GM12878 (cell line): ENCODE results near the gene EXD1. TPM values are rescaled to one million over a fixed set of nuclear protein-coding genes. Genes with fewer than 3 reads are reported as not detected.

Experiments used
- ATAC-seq: fragments of 200-7000 bp; cut with Tn5 transposase; 3 replicates; pipeline ENCODE4 v1.9.1; 2020; ENCODE audit warnings: mild to moderate bottlenecking, moderate library complexity
- BruUV-seq: library from RNA; stranded (reverse); fragments of 400-500 nt; replicated peaks from 2 replicates; lab custom pipeline; 2021; lab: Mats Ljungman, UMichigan
- CTCF ChIA-PET: fragments of 300-600 bp; sonication (Branson Sonifier 250); formaldehyde crosslinking; extraction: SDS; loops from one replicate; lab custom pipeline; 2021; ENCODE audit warnings: inconsistent platforms; lab: Yijun Ruan, JAX
- POLR2A ChIA-PET: fragments of 350-600 bp; formaldehyde crosslinking; extraction: SDS; loops from one replicate; lab custom pipeline; 2021; ENCODE audit warnings: inconsistent platforms; lab: Charles Lee
- RAD21 ChIA-PET: fragments of 300-600 bp; sonication (Branson Sonifier 250); formaldehyde crosslinking; loops from one replicate; lab custom pipeline; 2023; ENCODE audit warnings: antibody characterized with exemption; ENCODE audit not compliant: unreplicated experiment; lab: Charles Lee
- SMC1A ChIA-PET: fragments of 300-600 bp; sonication (Branson Sonifier 250); formaldehyde crosslinking; loops from one replicate; lab custom pipeline; 2023; ENCODE audit not compliant: unreplicated experiment, uncharacterized antibody; lab: Charles Lee
- DNase-seq: peaks from one replicate; pipeline ENCODE4 v3.0.0-alpha.2; 2011; ENCODE audit warnings: low read depth, low spot score
- FAIRE-seq: peaks from 3 replicates; lab custom pipeline; 2011; peaks lifted over from hg19 to GRCh38; lab: Jason Lieb, UNC
- H2AFZ ChIP-seq: 2 replicates; pipeline ENCODE4 v1.6.0; 2011; ENCODE audit warnings: low read depth, low read length, control low read depth; ENCODE audit not compliant: control insufficient read depth
- H3K27ac ChIP-seq: 2 replicates; pipeline ENCODE4 v1.5.1; 2011; ENCODE audit warnings: control low read depth; ENCODE audit not compliant: control insufficient read depth, insufficient read depth
- H3K27me3 ChIP-seq, 2 experiments: replicated peaks in 1 of 2; 2 replicates each; pipeline versions ENCODE4 v1.6.0 to v1.6.1; 2011; ENCODE audit warnings: low read length in 1 of 2; ENCODE audit not compliant: control insufficient read depth in 2 of 2, insufficient read depth in 2 of 2
- H3K36me3 ChIP-seq, 2 experiments: 2 replicates each; pipeline ENCODE4 v1.5.1; 2011; ENCODE audit warnings: low read length in 1 of 2; ENCODE audit not compliant: control insufficient read depth in 2 of 2, insufficient read depth in 2 of 2
- H3K4me1 ChIP-seq: 2 replicates; pipeline ENCODE4 v1.6.1; 2011; ENCODE audit warnings: mild to moderate bottlenecking, low read length, moderate library complexity, mixed read lengths; ENCODE audit not compliant: control insufficient read depth, insufficient read depth
- H3K4me2 ChIP-seq: 2 replicates; pipeline ENCODE4 v1.6.0; 2011; ENCODE audit warnings: control low read depth; ENCODE audit not compliant: control insufficient read depth, insufficient read depth
- H3K4me3 ChIP-seq: fragments of 200-600 bp; sonication (generic); 2 replicates; pipeline ENCODE4 v1.5.1; 2016
- H3K79me2 ChIP-seq: 2 replicates; pipeline ENCODE4 v1.6.0; 2011; ENCODE audit warnings: low read length; ENCODE audit not compliant: control insufficient read depth, insufficient read depth
- H3K9ac ChIP-seq: 2 replicates; pipeline ENCODE4 v1.8.0; 2011; ENCODE audit warnings: low read length, control low read depth, mixed read lengths; ENCODE audit not compliant: control insufficient read depth, insufficient read depth
- H3K9me3 ChIP-seq: replicated peaks from 3 replicates; pipeline ENCODE4 v1.5.1; 2011; ENCODE audit warnings: mild to moderate bottlenecking, low read length; ENCODE audit not compliant: control insufficient read depth, insufficient read depth
- H4K20me1 ChIP-seq: 2 replicates; pipeline ENCODE4 v1.6.0; 2011; ENCODE audit not compliant: control insufficient read depth, insufficient read depth
- HDAC6 ChIP-seq: fragments of 200-600 bp; sonication (generic); IDR thresholded peaks from one replicate; pipeline ENCODE4 v1.8.0; 2017; ENCODE audit warnings: antibody characterized with exemption; ENCODE audit not compliant: unreplicated experiment
- KDM1A ChIP-seq: fragments of 200-600 bp; sonication (generic); IDR thresholded peaks from 2 replicates; pipeline ENCODE4 v1.6.1; 2016; ENCODE audit warnings: borderline replicate concordance
- NR2F1 ChIP-seq: fragments of 450-650 bp; conservative IDR thresholded peaks from 2 replicates; pipeline ENCODE4 v1.6.1; 2017; ENCODE audit warnings: mild to moderate bottlenecking
- PBX3 ChIP-seq: IDR thresholded peaks from 2 replicates; pipeline ENCODE4 v1.6.1; 2011; ENCODE audit warnings: mild to moderate bottlenecking, low read depth, low read length, moderate library complexity; ENCODE audit not compliant: insufficient replicate concordance
- RBBP5 ChIP-seq: fragments of 200-600 bp; sonication (generic); conservative IDR thresholded peaks from 2 replicates; pipeline ENCODE4 v1.6.1; 2016
- RUNX3 ChIP-seq: IDR thresholded peaks from 2 replicates; pipeline ENCODE4 v1.6.1; 2012; ENCODE audit warnings: low read length, inconsistent platforms
- SIN3A ChIP-seq: IDR thresholded peaks from 2 replicates; pipeline ENCODE4 v1.6.1; 2012; ENCODE audit warnings: low read depth, low read length, improper control_type of control experiment
- SIX5 ChIP-seq: IDR thresholded peaks from 2 replicates; pipeline ENCODE4 v1.6.1; 2011; ENCODE audit warnings: mild to moderate bottlenecking, low read depth, low read length, moderate library complexity; ENCODE audit not compliant: severe bottlenecking
- SREBF2 ChIP-seq: IDR thresholded peaks from 2 replicates; pipeline ENCODE4 v1.6.1; 2012; ENCODE audit warnings: mild to moderate bottlenecking, low read length
- STAT1 ChIP-seq: fragments of 450-650 bp; conservative IDR thresholded peaks from 2 replicates; pipeline ENCODE4 v1.6.1; 2014; ENCODE audit warnings: antibody characterized with exemption, mild to moderate bottlenecking
- STAT3 ChIP-seq: IDR thresholded peaks from 2 replicates; pipeline ENCODE4 v1.6.1; 2011; ENCODE audit warnings: low read depth, low read length, improper control_type of control experiment
- ZNF207 ChIP-seq: fragments of 450-650 bp; IDR thresholded peaks from 2 replicates; pipeline ENCODE4 v1.6.1; 2014; ENCODE audit warnings: antibody characterized with exemption, mild to moderate bottlenecking, borderline replicate concordance
- WGBS: methylation state at CpG from one replicate; pipeline ENCODE4 v1.1.6; 2016; ENCODE audit warnings: low lambda C conversion rate; ENCODE audit not compliant: insufficient replicate concordance, insufficient coverage; ENCODE audit errors: missing lambda C conversion rate; 5-methylcytosine and 5-hydroxymethylcytosine counted together
- in situ Hi-C: fragments of 300-500 bp; cut with MboI; formaldehyde crosslinking; loops from 9 replicates; pipeline ENCODE4 v1.14.3; 2018; ENCODE audit warnings: mixed read lengths
- intact Hi-C: fragments of 100-400 bp; cut with micrococcal nuclease; formaldehyde crosslinking; loops from one replicate; pipeline ENCODE4 v1.14.2; 2022; ENCODE audit not compliant: unreplicated experiment
- polyA plus RNA-seq, 11 experiments: library from polyadenylated mRNA; depleted of rRNA in 4 of 11; unstranded in 6 of 11; stranded (reverse) in 5 of 11; fragments of >200 nt; fragmentation: Nextera tagmentation in 4 of 11; fragmentation: Illumina TruSeq in 1 of 11; extraction: Ambion mirVana in 4 of 11; extraction: Trizol in 1 of 11; gene quantifications; 1 replicate in 1 of 11; 2 replicates in 10 of 11; pipeline versions ENCODE4 v1.2.1 to v1.2.3, GENCODE V29; 2011 to 2016; ENCODE audit warnings: inconsistent platforms in 2 of 11, missing spikeins in 2 of 11, low read depth in 1 of 11
- total RNA-seq, 4 experiments: library from RNA; depleted of rRNA in 3 of 4; stranded (reverse); fragments of >200 nt in 3 of 4; fragmentation: Illumina TruSeq in 1 of 4; extraction: Trizol in 1 of 4; gene quantifications; 2 replicates each; pipeline versions ENCODE4 v1.2.1 to v1.2.3, GENCODE V29; 2013 to 2021

EXD1 gene
- total and polyA plus RNA-seq, 10 of the 15 experiments (the other 5 are each of a cell fraction or from before 2014, with no cell fraction given): 0.19 TPM; not detected in 9

- no peak overlapping the region; the same call in 1 of the 2 replicates for H2AFZ ChIP-seq
- ChIA-PET CTCF (no interaction called here), POLR2A (interaction anchor here (0.6 to 1.3 kb wide), 4 partner anchors 10 to 189 kb away, joined by 3 to 9 read pairs (median 5); partner anchors contain the start of genes NUSAP1 and OIP5), SMC1A (no interaction called here), RAD21 (interaction anchor here (0.8 kb wide), 1 partner anchor 24 kb away, joined by 3 read pairs; no protein-coding TSS in a partner anchor)
- WGBS: 69% methylated on average over 4 of the region's 5 CpGs
- no peaks in the 10 kb centered on the region for H3K36me3 ChIP-seq
- ATAC-seq (no peak), DNase-seq (no peak), FAIRE-seq (no peak)
- no peaks in the 10 kb centered on the region for H3K27me3 ChIP-seq
- no peak overlapping the region for H3K4me3 ChIP-seq
- no peaks in the 10 kb centered on the region for H3K79me2 ChIP-seq
- in situ Hi-C loops: no loop called here
- TF ChIP-seq KDM1A (no peak), NR2F1 (no peak), RUNX3 (peak; percentile 52)
- intact Hi-C loops: no loop called here
- no peak overlapping the region for H3K4me2 ChIP-seq
- H4K20me1 ChIP-seq: no peaks in the 10 kb centered on the region
- H3K4me1 ChIP-seq: no peaks in the 10 kb centered on the region
- H3K9ac ChIP-seq: no peak overlapping the region
- H3K9me3 ChIP-seq: no peaks in the 10 kb centered on the region
- H3K27ac ChIP-seq: no peak overlapping the region
- no TSS peak for BruUV-seq
These were observed 22.7 kb downstream of the EXD1 start for GRCh38 chr15:41207687-41208448.

GRCh38 chr15:41205315-41205714 lies 25.2 kb downstream of the EXD1 start:
- DNase-seq: no peak
- H3K9ac ChIP-seq: no peak overlapping the region
- ChIA-PET CTCF (interaction anchor here (0.6 to 1.0 kb wide), 2 partner anchors 27 to 215 kb away, joined by 3 to 5 read pairs; no protein-coding TSS in a partner anchor), RAD21 (no interaction called here), POLR2A (no interaction called here), SMC1A (interaction anchor here (0.9 kb wide), 1 partner anchor 10 kb away, joined by 4 read pairs; no protein-coding TSS in a partner anchor)
- no peaks in the 10 kb centered on the region for H4K20me1 ChIP-seq
- intact Hi-C loops (no loop called here), in situ Hi-C loops (no loop called here)
- no peaks in the 10 kb centered on the region for H3K27me3 ChIP-seq
- H3K27ac ChIP-seq: no peak overlapping the region
- H3K9me3 ChIP-seq: no peaks in the 10 kb centered on the region
- H2AFZ ChIP-seq: no peak overlapping the region
- WGBS: 0% methylated on average over 2 of the region's 3 CpGs
- no peaks in the 10 kb centered on the region for H3K4me1 ChIP-seq
- no peaks in the 10 kb centered on the region for H3K36me3 ChIP-seq
- no peak overlapping the region for H3K4me2 ChIP-seq
- no peak for TF ChIP-seq PBX3
- TF ChIP-seq STAT1: no peak
- TF ChIP-seq STAT3: no peak
- no peak for TF ChIP-seq ZNF207
- TF ChIP-seq HDAC6: no peak
- no peak for TF ChIP-seq SREBF2
- no peak for TF ChIP-seq RBBP5
- TF ChIP-seq SIN3A: no peak
- no peak for TF ChIP-seq SIX5
- no peak for ATAC-seq
- no peak overlapping the region for H3K4me3 ChIP-seq
- FAIRE-seq: no peak
- no TSS peak for BruUV-seq
- no peaks in the 10 kb centered on the region for H3K79me2 ChIP-seq
